GM18499 (cell line): ENCODE data around the gene TBC1D22A.
"Not testable (repeated sequence)": the region's sequence is repeated elsewhere in the genome, so short reads cannot be mapped to it uniquely, and the experiment has no call there.

ENCODE experiments used
- ATAC-seq: cut with Tn5 transposase; IDR thresholded peaks from one replicate; pipeline ENCODE4 v1.9.1; 2021; ENCODE audit warnings: moderate number of reproducible peaks; ENCODE audit not compliant: insufficient read depth, unreplicated experiment

The TBC1D22A gene

DNA sequence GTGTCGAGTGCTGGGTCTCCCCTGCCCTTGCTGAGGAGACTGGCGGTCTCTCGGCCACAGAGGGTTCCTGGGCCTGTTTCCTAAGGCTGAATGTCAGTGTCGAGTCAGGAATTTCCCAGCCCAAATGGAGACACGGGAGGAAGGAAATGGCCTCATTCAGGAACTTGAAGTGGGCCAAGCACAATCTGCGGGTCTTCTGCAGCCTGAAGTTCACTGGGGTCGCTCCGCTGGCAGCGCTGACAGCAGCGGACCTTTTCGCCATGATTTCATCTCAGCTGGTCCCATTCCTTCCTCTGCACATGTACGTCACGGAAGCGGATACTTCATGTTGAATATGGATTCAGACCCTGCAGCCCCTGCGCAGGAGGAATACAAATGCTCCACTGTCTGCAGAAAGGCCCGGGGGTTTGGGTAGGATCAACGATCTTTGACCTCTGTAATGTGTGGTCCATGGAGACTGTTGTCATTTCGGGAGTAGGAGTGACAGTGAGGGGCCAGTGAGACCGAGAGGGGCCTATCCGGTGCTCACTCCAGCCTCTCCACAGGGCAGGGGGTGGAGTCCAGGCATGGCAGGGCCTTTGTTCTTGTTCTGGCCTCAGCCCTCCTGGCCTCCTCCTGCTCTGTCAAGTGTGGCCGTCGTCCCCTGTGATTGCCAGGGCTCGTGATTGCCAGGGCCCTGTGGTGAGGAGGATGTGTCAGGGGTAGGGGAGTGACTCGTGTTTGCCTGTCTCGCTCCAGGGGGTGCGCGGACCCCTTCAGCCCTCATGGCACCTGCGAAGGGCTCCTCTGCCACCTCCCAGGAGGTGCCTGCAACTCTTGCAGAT, 402.3 kb downstream of the TBC1D22A start:
- ATAC-seq: no peak

DNA sequence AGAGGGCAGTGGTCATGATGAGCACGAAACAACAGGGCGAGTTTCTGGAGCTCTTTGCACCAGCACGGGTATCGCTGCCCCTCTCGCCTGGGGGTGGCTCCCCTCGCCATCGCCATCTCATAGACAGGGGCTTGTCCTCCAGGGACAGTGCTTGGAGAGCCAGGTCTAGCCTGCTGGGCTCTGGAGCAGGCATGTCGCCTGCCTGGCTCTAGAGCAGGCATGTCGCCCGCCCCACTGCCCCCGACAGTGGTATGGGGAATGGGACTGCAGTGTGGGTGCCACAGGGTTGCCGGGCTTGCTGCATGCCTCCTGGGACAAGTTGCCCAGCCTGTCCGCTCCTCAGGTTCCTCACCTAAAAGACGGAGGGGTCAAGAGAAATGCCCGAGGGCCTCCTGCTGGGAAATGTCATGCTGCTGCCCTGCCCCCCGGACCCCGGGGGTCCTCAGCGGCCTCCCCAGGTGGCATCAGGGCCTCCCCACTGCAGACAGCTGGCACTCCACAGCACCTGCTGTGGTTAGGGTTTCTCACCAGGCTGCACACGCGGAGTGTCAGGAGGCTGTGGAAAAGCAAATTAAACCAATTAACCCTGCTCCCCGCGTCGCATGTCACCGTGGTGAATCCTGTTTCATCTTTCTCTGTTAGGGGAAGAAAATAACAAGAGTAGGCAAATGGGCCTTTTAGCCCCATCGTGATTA, 403.0 kb downstream of the TBC1D22A start:
- ATAC-seq: no peak

DNA sequence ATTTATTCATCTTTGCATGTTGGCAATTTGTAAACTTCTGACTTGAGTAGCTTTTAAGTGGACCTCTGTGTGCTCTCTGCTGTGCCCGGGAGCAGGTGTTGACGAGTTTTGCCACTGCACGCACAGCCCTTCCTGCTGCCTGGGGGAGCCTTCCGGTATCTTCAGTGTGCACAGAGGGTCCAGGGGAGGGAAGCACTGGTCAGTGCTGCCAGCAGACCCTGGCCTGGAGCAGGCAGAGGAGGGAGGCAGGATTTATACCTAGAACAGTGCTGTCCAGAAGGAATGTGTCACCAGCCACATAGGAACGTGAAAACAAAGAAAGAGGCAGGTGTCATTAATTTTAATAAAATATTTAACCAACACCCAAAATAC, 403.6 kb downstream of the TBC1D22A start:
- no peak for ATAC-seq

- no peak for ATAC-seq
These were observed 404.1 kb downstream of the TBC1D22A start for GRCh38 chr22:47166446-47167016.

- no peak for ATAC-seq
These were observed 404.6 kb downstream of the TBC1D22A start for GRCh38 chr22:47167056-47167455.

DNA sequence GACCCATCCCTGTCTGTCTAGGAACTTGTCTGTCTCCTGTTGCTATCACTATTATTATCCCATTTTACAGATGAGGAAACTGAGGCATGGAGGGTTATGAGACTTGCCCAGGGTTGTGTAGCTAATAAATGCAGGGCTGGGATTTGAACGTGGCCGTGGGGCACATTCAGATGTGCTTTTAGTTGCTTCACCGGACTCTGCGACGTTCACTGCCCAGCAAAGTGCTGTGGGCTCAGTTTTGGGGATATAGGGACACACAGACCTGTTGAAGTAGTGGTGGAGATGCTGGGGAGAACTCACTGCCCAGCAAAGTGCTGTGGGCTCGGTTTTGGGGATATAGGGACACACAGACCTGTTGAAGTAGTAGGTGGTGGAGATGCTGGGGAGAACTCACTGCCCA, 405.5 kb downstream of the TBC1D22A start:
- not testable (repeated sequence) for ATAC-seq

GRCh38 chr22:47168441-47168840, 406.0 kb downstream of the TBC1D22A start:
- ATAC-seq: no peak

DNA sequence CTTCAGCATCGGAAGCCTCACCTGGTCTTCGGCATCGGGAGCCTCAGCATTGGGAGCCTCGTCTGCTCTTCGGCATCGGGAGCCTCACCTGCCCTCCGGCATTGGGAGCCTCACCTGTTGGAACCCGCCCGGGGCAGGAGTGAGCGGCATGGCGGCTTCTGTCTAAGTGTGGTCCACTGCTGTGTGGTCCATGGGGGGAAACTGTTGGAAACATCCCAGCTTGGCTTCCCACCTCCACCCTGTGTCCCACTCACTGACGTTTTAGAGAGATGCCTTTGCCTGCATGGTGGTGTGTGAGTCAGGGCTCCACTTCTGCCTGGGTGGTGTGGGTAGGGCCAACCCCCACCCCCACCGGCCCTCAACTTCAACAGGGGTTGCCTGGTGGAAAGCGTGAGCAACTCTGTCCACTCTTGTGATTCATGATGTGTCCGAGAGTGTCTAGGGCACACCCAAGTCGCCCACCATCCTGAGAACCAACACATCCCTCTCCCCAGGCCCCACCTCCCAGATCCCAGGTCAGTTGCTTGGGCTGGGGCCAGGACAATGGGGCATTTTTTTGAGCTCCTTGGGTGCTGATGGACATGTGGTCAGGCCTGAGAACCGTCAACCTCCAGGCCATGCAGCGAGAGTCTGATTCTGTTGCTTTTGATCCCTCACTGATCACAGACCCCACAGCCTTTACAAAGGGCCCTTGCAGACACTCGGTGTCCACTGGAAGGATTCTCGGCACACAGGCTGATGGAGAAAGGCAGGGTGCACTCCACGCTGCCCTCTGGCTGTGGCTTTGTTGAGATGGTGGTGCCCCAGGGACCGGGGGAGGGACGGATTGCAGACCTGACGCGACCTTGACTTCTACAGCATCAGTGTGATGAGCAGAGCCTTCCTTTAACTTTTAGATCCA, 406.7 kb downstream of the TBC1D22A start:
- no peak for ATAC-seq

DNA sequence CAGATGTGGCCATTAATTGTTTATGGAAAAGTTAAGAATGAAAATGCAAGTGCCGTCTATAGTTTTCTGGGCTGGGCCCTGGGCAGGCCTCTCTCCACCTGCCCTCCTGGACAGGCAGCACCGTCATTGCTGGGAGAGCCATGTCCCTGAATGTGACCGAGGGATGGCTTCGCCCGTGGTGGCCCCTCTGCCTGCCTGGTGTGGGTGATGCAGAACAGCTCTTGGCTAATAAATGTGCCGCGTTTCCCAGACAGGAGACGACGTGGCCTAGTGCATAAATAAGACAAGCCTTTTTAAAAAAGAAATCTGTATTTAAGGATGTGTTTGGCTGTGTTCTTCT, 407.3 kb downstream of the TBC1D22A start:
- no peak for ATAC-seq

DNA sequence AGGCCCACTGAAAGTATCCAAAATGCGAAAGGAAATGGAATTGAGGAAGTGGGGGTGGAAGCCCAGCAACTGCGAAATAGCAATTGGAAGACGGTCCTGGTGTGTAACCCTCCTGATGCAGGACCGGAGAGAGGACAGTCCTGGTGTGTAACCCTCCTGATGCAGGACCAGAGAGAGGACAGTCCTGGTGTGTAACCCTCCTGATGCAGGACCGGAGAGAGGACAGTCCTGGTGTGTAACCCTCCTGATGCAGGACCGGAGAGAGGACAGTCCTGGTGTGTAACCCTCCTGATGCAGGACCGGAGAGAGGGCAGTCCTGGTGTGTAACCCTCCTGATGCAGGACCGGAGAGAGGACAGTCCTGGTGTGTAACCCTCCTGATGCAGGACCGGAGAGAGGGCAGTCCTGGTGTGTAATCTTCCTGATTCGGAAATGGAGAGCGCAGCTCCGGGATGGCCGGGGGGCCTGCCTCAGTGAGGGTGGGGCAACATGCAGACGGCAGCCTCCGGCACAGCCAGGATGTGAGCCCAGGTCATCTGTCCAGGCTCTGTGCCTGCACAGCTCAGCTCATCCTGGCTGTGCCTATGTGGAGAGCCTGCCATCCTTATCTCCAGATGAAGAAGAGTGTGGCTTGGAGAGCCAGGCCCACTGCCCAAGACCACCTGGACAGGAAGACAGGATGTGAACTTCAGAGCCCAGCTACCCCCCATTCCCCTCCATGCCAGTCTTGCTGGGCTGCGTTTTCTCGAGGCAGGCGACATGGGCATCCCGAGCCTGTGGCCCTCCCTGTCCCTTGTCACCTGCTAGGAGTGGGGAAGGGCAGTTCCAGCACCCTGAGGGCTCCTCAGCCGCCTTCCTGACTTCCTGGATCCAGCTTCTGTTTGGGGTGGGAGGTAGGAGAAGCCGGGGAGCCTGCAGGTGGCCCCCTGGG, 408.3 kb downstream of the TBC1D22A start:
- not testable (repeated sequence) for ATAC-seq

- no peak for ATAC-seq
These were observed 409.2 kb downstream of the TBC1D22A start for GRCh38 chr22:47171441-47172221.

DNA sequence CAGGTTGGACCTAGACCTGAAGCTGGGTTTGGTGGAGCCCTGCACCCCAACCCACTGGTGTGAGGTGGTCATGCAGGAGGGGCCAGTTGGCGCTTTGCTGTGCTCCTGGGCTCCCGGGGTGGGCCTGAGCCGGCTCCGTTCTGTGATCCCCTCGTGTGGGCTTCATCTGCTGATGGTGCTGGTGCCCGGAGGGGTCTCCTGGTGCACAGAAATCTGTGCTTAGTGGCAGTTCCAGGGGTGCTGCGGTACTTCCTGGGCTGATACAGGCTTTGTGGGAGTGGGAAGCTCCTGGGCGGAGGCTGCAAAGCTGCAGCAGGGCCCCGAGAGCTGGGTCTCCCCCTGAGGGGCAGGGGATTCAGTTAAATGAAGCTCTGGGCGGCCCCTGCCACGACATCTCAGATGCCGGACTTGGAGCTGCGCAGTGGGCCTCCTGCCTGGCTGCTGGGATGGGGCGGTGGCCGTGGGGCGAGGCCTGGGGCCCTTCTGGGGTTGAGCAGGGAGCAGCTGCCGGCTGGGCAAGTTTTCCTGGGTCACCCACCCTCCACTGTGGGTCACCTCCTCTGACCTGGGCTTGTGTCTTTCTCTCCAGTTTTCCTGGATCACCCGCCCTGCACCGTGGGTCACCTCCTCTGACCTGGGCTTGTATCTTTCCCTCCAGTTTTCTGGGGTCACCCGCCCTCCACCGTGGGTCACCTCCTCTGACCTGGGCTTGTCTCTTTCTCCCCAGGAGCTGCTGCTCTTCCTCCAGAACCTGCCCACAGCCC, 410.5 kb downstream of the TBC1D22A start:
- no peak for ATAC-seq

GRCh38 chr22:47173535-47174021, 411.1 kb downstream of the TBC1D22A start:
- no peak for ATAC-seq

DNA sequence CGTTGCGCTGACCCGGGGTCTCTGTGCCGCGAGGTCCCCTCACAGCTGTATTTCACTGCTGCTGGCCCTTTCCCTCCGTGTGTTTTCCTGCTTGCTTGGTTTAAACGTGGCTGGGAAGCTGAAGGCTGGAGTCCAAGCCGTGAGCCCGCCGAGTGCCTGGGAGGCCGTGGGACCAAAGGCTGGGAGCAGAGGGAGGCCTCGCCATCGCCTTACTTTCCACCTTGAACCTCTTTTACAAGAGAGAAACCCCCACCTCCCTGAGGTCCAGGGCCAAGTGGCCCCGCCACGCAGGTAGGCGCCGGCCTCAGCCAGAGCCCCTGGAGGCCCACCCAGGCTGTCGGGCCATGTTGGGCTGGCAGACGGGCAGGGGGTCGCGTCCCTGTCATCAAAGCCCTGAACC, 411.6 kb downstream of the TBC1D22A start:
- no peak for ATAC-seq

DNA sequence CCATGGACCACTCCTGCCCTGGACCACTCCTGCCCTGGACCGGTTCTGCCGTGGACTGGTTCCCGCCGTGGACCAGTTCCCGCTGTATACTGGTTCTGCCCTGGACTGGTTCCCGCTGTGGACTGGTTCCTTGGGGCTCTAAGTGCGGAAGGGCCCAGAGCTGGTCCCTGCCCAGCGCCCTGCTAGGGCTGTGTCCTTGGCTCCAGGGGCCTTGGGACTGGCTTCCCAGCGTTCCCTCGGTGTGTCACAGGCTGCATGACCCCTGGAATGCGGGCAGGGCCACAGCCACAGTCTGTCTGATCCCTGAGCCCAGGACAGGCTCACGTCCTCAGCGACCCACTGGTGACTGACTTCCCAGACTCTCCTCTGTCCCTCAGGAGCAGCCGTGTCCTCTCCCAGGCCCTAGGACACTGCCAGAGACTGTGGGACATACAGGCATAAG, 412.2 kb downstream of the TBC1D22A start:
- ATAC-seq: no peak

GRCh38 chr22:47175151-47176025, 412.9 kb downstream of the TBC1D22A start:
- no peak for ATAC-seq

DNA sequence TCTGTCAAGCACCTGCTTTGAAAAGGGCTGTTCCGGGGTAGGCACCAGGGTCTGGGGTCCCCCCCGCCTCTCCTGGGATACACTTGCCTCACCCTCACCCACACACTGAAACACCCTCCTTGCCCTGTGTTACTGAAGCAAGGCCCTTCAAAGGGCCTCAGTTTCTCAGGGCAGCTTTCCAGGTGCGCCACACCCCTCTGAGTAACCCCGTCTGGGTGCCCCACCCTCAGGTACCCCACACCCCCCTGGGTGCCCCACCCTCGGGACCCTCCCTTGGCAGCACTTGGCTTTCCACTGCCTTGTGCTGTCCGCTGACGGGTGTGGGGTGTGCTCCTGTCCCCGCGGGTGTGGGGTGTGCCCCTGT, 413.6 kb downstream of the TBC1D22A start:
- no peak for ATAC-seq
